Activated CD8-positive, alpha-beta T cell treated with anti-CD3 and anti-CD28 coated beads for 36 hours (primary cell): ENCODE results near the gene DPF3. TPM values are rescaled to one million over a fixed set of nuclear protein-coding genes. Genes with fewer than 3 reads are reported as not detected.

ENCODE experiments used
- ATAC-seq: fragments of 200-7000 bp; cut with Tn5 transposase; one replicate; pipeline ENCODE4 v1.10.0; 2021; ENCODE audit warnings: mild to moderate bottlenecking, moderate library complexity
- CTCF ChIA-PET: fragments of 350-600 bp; sonication (Branson Sonifier 250); formaldehyde crosslinking; loops from one replicate; lab custom pipeline; 2021; ENCODE audit warnings: antibody characterized with exemption; lab: Charles Lee
- POLR2A ChIA-PET: fragments of 350-600 bp; sonication (Branson Sonifier 250); formaldehyde crosslinking; loops from one replicate; lab custom pipeline; 2021; ENCODE audit warnings: antibody characterized with exemption; lab: Charles Lee
- DNase-seq: peaks from one replicate; pipeline ENCODE4 v3.0.0-alpha.2; 2020
- H3K27ac Mint-ChIP-seq: one replicate; pipeline ENCODE4 v1.8.0; 2021; ENCODE audit warnings: mild to moderate bottlenecking, mixed read lengths
- H3K27me3 Mint-ChIP-seq: one replicate; pipeline ENCODE4 v1.8.0; 2021; ENCODE audit warnings: mixed read lengths
- H3K36me3 Mint-ChIP-seq: one replicate; pipeline ENCODE4 v1.8.0; 2021; ENCODE audit warnings: low read depth, mixed read lengths
- H3K4me1 Mint-ChIP-seq: one replicate; pipeline ENCODE4 v1.8.0; 2021; ENCODE audit warnings: low read depth, mixed read lengths
- H3K4me3 Mint-ChIP-seq: one replicate; pipeline ENCODE4 v1.8.0; 2021; ENCODE audit warnings: mild to moderate bottlenecking, moderate library complexity, mixed read lengths
- H3K9me3 Mint-ChIP-seq: one replicate; pipeline ENCODE4 v1.8.0; 2021; ENCODE audit warnings: mixed read lengths
- intact Hi-C: fragments of 100-400 bp; cut with micrococcal nuclease; formaldehyde crosslinking; loops from one replicate; pipeline ENCODE4 v1.10.0; 2022
- total RNA-seq, 2 experiments: library from RNA; stranded (reverse); gene quantifications; one replicate each; pipeline ENCODE4 v1.2.3, GENCODE V29; 2021
- TF ChIP-seq, protein P1 (sequence below): fragments of 200-600 bp; IDR thresholded peaks from one replicate; pipeline ENCODE4 v1.8.0; 2022; ENCODE audit warnings: antibody characterized with exemption, mild to moderate bottlenecking

The DPF3 gene
- total RNA-seq, 2 experiments from 2014 or later, result 0.13 to 0.54 TPM

DNA sequence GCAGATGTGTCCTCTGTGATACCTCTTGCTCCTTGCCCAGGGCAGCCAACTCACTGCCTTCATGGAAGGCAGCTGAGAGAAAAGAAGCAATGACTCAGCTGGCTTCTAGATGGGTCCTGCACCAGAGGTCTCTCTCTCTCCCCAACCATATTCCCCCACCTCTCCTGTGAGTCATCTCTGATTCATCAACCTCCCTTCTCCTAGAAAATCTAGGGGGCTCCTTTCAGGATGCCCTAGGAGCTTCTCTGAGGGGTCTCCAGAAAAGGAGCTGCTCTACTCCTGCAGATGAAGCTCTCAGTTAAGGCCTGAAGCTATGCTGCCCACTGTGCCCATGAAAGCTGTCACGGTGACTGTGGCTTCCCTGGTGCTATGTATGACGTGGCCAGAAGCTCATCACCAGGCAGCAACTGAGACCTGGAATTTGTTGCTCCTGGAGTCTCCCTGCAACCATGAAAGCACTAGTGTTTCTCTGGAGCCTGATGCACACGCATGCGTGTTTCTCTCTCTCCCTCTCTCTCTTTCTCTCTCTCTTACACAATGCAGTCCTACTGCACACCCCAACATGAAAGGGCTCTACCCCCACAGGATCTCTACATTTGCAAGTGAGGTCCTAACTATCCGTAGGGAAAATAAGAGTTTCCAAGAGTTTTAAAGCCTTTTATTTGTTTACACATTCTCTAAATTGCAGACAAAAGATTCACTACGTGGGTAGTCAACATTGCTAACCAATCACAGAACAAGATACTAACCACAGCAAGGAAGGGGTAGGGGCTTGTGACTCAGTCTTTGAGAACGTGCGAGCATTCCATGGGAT lies 285.3 kb downstream of the DPF3 start:
- TF ChIP-seq, protein P1, sequence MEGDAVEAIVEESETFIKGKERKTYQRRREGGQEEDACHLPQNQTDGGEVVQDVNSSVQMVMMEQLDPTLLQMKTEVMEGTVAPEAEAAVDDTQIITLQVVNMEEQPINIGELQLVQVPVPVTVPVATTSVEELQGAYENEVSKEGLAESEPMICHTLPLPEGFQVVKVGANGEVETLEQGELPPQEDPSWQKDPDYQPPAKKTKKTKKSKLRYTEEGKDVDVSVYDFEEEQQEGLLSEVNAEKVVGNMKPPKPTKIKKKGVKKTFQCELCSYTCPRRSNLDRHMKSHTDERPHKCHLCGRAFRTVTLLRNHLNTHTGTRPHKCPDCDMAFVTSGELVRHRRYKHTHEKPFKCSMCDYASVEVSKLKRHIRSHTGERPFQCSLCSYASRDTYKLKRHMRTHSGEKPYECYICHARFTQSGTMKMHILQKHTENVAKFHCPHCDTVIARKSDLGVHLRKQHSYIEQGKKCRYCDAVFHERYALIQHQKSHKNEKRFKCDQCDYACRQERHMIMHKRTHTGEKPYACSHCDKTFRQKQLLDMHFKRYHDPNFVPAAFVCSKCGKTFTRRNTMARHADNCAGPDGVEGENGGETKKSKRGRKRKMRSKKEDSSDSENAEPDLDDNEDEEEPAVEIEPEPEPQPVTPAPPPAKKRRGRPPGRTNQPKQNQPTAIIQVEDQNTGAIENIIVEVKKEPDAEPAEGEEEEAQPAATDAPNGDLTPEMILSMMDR, result no peak
- DNase-seq, result no peak
- no peak overlapping the region for H3K27ac Mint-ChIP-seq

DNA sequence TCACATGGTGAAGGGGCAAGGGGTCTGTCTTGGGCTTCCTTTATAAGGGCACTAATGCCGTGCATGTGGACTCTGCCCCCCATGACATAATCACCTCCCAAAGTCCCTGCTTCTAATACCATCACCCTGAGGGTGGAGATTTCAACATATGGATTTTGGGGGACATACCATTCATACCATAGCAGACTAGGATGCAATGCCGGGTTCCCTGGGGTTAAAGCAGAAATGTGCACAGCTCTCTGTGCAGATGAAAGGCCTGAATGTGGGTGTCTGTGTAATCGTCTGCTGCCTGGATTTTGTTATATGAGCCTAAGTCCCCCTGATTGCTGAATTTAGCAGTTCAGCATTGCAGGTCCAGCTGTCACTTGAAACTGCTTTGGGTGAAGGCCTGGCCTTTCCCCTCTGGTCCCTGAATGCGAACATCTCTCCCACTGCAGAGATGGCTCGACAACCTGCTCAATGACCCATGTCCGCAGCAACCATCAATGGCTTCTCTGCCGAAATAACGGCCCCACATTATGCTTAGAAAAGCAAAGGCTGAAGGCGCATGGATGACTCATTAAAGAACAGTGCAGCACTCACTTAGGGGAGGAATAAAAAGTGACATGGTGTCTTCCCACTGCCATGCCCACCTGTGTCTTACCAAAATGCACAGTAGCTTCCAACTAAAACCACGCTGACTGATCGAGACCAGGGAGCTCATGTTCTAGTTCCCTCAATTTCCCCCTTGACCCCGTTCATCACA lies 286.3 kb downstream of the DPF3 start:
- CTCF ChIA-PET, result no interaction called here

More for the DNA sequence above, 285.3 kb downstream of the DPF3 start:
- no peak for ATAC-seq
- no peaks in the 10 kb centered on the region for H3K9me3 Mint-ChIP-seq
- ChIA-PET POLR2A (no interaction called here), CTCF (no interaction called here)
- H3K36me3 Mint-ChIP-seq, result no peaks in the 10 kb centered on the region
- H3K4me3 Mint-ChIP-seq, result no peak overlapping the region
- intact Hi-C loops, result no loop called here
- H3K4me1 Mint-ChIP-seq, result no peaks in the 10 kb centered on the region
- peaks cover 5% of the 10 kb centered on the region for H3K27me3 Mint-ChIP-seq

DNA sequence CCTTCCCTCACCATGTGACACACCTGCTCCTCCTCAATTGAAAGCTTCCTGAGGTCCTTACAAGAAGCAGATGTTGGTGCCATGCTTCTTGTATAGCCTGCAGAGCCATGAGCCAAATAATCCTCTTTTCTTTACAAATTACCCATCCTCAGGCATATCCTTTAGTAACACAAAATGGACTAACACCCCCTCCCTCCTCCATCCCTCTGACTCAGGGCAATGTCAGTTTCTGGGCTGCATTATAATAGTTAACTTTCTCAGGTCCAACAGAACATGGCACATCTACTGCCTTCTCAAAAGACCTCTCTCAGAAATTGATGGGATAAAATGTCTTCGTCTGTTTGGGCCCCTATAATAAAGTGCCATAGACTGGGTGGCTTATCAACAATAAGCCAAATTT lies 287.0 kb downstream of the DPF3 start:
- H3K27me3 Mint-ChIP-seq, result peaks cover 2% of the 10 kb centered on the region
- H3K4me1 Mint-ChIP-seq, result no peaks in the 10 kb centered on the region
- H3K27ac Mint-ChIP-seq, result no peak overlapping the region
- DNase-seq, result no peak
- no peak for ATAC-seq
- no peaks in the 10 kb centered on the region for H3K36me3 Mint-ChIP-seq
- TF ChIP-seq, protein P1, result no peak
- no peaks in the 10 kb centered on the region for H3K9me3 Mint-ChIP-seq
- ChIA-PET POLR2A (no interaction called here), CTCF (no interaction called here)
- no peak overlapping the region for H3K4me3 Mint-ChIP-seq
- intact Hi-C loops, result no loop called here

More for the DNA sequence above, 286.3 kb downstream of the DPF3 start:
- intact Hi-C loops, result no loop called here
- TF ChIP-seq, protein P1, result no peak
- peaks cover 2% of the 10 kb centered on the region for H3K27me3 Mint-ChIP-seq
- no peak overlapping the region for H3K4me3 Mint-ChIP-seq
- POLR2A ChIA-PET, result no interaction called here
- H3K27ac Mint-ChIP-seq, result no peak overlapping the region
- H3K36me3 Mint-ChIP-seq, result no peaks in the 10 kb centered on the region
- DNase-seq (no peak), ATAC-seq (no peak)
- H3K9me3 Mint-ChIP-seq, result no peaks in the 10 kb centered on the region
- no peaks in the 10 kb centered on the region for H3K4me1 Mint-ChIP-seq

DNA sequence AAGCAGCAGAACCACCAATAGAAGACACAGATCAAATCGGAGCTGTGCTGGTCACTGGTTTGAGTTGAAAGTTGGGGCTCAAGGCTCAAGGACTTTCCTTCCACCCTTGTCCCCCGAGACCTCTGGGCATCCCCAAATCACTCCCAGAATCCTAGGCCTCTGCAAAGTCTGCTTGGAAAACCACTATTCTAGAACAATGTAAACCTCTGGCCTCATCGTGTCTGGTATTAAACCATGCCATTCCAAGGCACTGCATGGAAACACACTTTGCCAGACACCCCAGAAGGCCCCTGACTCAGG lies 288.0 kb downstream of the DPF3 start:
- Mint-ChIP-seq H3K27ac (no peak overlapping the region), H3K4me3 (no peak overlapping the region), H3K36me3 (no peaks in the 10 kb centered on the region), H3K27me3 (no peaks in the 10 kb centered on the region), H3K4me1 (no peaks in the 10 kb centered on the region), H3K9me3 (no peaks in the 10 kb centered on the region)
- no peak for ATAC-seq
- ChIA-PET CTCF (no interaction called here), POLR2A (no interaction called here)
- TF ChIP-seq, protein P1, result no peak
- intact Hi-C loops, result no loop called here
- DNase-seq, result no peak
